ENCODE data around the gene CCDC88C.

Gene CCDC88C

DNA sequence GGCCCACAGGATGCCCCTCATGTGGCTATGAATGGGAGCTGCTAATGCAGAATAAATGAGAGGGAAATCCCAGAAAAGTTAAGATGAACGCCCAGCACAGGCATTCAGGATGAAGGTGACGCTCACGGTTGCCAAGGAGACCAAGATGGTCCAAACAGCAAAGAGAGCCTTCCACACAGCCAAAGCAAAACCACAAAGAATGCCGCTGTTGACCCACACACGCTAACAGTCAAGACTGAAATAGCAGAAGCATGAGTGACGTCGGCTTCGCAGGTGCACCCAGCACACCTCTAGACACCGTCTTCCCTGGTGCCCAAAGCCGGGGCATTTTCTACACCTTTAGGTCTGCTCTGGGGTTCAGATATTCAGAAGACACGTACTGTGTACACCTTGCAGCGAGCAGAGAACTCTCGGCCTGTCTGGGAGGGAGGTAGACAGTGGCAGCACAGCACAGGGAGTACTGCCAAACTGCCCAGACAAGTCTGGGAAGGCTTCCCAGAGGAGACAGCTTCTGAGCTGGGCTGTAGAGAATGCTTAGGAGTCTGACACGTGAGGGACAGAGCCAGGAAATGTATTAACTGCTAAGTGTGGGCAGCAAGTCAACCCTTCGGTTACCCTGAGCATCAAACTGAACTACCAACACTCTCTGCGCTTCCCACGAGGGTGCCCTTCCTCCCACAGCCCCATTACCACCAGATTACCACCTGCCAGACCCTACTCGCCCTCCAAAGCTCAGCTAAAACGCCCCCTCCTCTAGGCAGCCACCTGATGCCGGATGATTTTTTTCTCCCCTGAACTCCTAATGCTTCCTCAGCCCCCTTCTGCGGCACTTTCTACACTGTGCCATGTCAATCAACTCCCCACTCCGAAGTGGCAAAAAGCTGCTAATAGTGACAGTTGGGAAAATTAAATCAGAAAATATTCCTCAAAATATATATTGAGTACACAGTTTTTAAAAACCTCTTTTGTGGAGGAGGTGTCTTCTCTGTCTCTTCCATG, 50.1 kb downstream of the CCDC88C start:
- no peaks in the 10 kb centered on the region for H3K9me3 ChIP-seq (ENCODE audit: control insufficient read depth, low read length)
- TF ChIP-seq CTCF (IDR thresholded peaks at IDR 0.05) = no peak
- no peaks in the 10 kb centered on the region for H3K27me3 ChIP-seq (ENCODE audit: control insufficient read depth, insufficient read depth, low read length)
- no peak overlapping the region for H3K9ac ChIP-seq
- H2AFZ ChIP-seq = no peak overlapping the region
- peaks cover 29% of the 10 kb centered on the region for H3K4me1 ChIP-seq
- H3K4me3 ChIP-seq (ENCODE audit: low read depth, low read length) = no peak overlapping the region
- peaks cover 34% of the 10 kb centered on the region for H3K79me2 ChIP-seq
- H3K4me2 ChIP-seq (ENCODE audit: low read length) = no peak overlapping the region
- H3K27ac ChIP-seq = no peak overlapping the region
- H3K36me3 ChIP-seq (ENCODE audit: control insufficient read depth, insufficient read depth, low read length) = no peaks in the 10 kb centered on the region

GRCh38 chr14:91366749-91367148, 50.9 kb downstream of the CCDC88C start:
- peaks cover 31% of the 10 kb centered on the region for H3K4me1 ChIP-seq
- peaks cover 30% of the 10 kb centered on the region for H3K79me2 ChIP-seq
- H3K4me2 ChIP-seq (ENCODE audit: low read length) = no peak overlapping the region
- no peak overlapping the region for H3K27ac ChIP-seq
- H3K9ac ChIP-seq = no peak overlapping the region
- no peaks in the 10 kb centered on the region for H3K36me3 ChIP-seq (ENCODE audit: control insufficient read depth, insufficient read depth, low read length)
- no peak for TF ChIP-seq CTCF (IDR thresholded peaks at IDR 0.05)
- no peaks in the 10 kb centered on the region for H3K9me3 ChIP-seq (ENCODE audit: control insufficient read depth, low read length)
- no peak overlapping the region for H3K4me3 ChIP-seq (ENCODE audit: low read depth, low read length)
- H3K27me3 ChIP-seq (ENCODE audit: control insufficient read depth, insufficient read depth, low read length) = no peaks in the 10 kb centered on the region
- no peak overlapping the region for H2AFZ ChIP-seq

DNA sequence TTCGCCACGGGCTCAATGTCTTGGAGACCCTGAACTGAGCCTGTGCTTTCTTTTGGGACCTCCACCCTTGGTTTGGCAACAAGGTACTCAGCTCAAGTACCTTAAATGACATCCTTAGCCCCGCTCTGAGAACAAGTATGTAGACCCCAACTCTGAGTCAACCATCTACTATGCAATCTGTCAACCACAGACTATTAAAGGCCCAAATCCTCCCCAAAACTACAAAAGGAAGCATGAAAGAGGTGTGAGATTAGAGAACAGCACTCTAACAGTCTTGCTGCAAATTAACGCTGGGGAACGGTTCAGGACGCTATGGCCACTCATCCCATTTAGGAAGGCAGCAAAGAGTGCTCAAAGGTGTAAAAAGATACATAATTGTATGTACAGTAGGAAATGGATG, 52.1 kb downstream of the CCDC88C start:
- H3K36me3 ChIP-seq (ENCODE audit: control insufficient read depth, insufficient read depth, low read length) = no peaks in the 10 kb centered on the region
- H3K27ac ChIP-seq = no peak overlapping the region
- H3K9ac ChIP-seq = no peak overlapping the region
- no peak for TF ChIP-seq CTCF (IDR thresholded peaks at IDR 0.05)
- H3K4me1 ChIP-seq = peaks cover 29% of the 10 kb centered on the region
- H2AFZ ChIP-seq = no peak overlapping the region
- H3K4me2 ChIP-seq (ENCODE audit: low read length) = no peak overlapping the region
- H3K79me2 ChIP-seq = peaks cover 29% of the 10 kb centered on the region
- H3K4me3 ChIP-seq (ENCODE audit: low read depth, low read length) = no peak overlapping the region
- H3K27me3 ChIP-seq (ENCODE audit: control insufficient read depth, insufficient read depth, low read length) = no peaks in the 10 kb centered on the region
- no peaks in the 10 kb centered on the region for H3K9me3 ChIP-seq (ENCODE audit: control insufficient read depth, low read length)

- Histone ChIP-seq H3K4me2 (ENCODE audit: low read length) (no peak overlapping the region), H2AFZ (no peak overlapping the region), H3K9me3 (ENCODE audit: control insufficient read depth, low read length) (no peaks in the 10 kb centered on the region), H3K4me1 (peaks cover 20% of the 10 kb centered on the region), H3K27me3 (ENCODE audit: control insufficient read depth, insufficient read depth, low read length) (no peaks in the 10 kb centered on the region), H3K36me3 (ENCODE audit: control insufficient read depth, insufficient read depth, low read length) (no peaks in the 10 kb centered on the region), H3K27ac (no peak overlapping the region), H3K9ac (no peak overlapping the region), H3K4me3 (ENCODE audit: low read depth, low read length) (no peak overlapping the region), H3K79me2 (peaks cover 31% of the 10 kb centered on the region)
- TF ChIP-seq CTCF (IDR thresholded peaks at IDR 0.05) = no peak
Observed at GRCh38 chr14:91364524-91365270, 52.9 kb downstream of the CCDC88C start.

All from parathyroid adenoma (tissue), 2 donors.